HG02642 (cell line): ENCODE measurements around the gene CCNL2.
"Not testable (repeated sequence)": the region's sequence is repeated elsewhere in the genome, so short reads cannot be mapped to it uniquely, and the experiment has no call there.

Experiments used
- ATAC-seq: cut with Tn5 transposase; IDR thresholded peaks from one replicate; pipeline ENCODE4 v1.9.1; 2021; ENCODE audit warnings: mild to moderate bottlenecking; ENCODE audit not compliant: unreplicated experiment, poor library complexity

Gene CCNL2

GRCh38 chr1:1399187-1399871, at the start of gene CCNL2:
Gene CCNL2 (minus strand): TSS chr1:1399335. CDS start chr1:1399306, 29 bp downstream.
- peak; percentile 89 for ATAC-seq

- ATAC-seq, result not testable (repeated sequence)
Measured at GRCh38 chr1:1446631-1447030, 47.5 kb upstream of the CCNL2 start.

- ATAC-seq, result no peak
Measured at GRCh38 chr1:1442069-1442770, 43.1 kb upstream of the CCNL2 start.

GRCh38 chr1:1441002-1441888, 42.1 kb upstream of the CCNL2 start:
- ATAC-seq, result no peak

GRCh38 chr1:1440262-1441001, 41.3 kb upstream of the CCNL2 start:
- ATAC-seq, result no peak

- no peak for ATAC-seq
Measured at GRCh38 chr1:1439546-1440261, 40.6 kb upstream of the CCNL2 start.

GRCh38 chr1:1438531-1439381, 39.6 kb upstream of the CCNL2 start:
- no peak for ATAC-seq

GRCh38 chr1:1437904-1438376, 38.8 kb upstream of the CCNL2 start:
- peak; percentile 32 for ATAC-seq

- no peak for ATAC-seq
Measured at GRCh38 chr1:1437033-1437903, 38.1 kb upstream of the CCNL2 start.

GRCh38 chr1:1436630-1437032, 37.5 kb upstream of the CCNL2 start:
- no peak for ATAC-seq

GRCh38 chr1:1435911-1436629, 36.9 kb upstream of the CCNL2 start:
- no peak for ATAC-seq

GRCh38 chr1:1435106-1435903, 36.2 kb upstream of the CCNL2 start, which contains the start of gene VWA1:
Gene VWA1 (plus strand): TSS chr1:1435690. CDS start chr1:1435749, 59 bp downstream.
- peak; percentile 45 for ATAC-seq

GRCh38 chr1:1434824-1435105, 35.6 kb upstream of the CCNL2 start:
- no peak for ATAC-seq

GRCh38 chr1:1434131-1434823, 35.1 kb upstream of the CCNL2 start:
- no peak for ATAC-seq

GRCh38 chr1:1433804-1434130, 34.6 kb upstream of the CCNL2 start:
- ATAC-seq, result no peak
